Activated naive CD4-positive, alpha-beta T cell treated with anti-CD3 and anti-CD28 coated beads for 36 hours (primary cell): Measurements from ENCODE around the gene PBRM1. TPM values are rescaled to one million over a fixed set of nuclear protein-coding genes. Genes with fewer than 3 reads are reported as not detected.
A peak's percentile ranks its signal among the peaks of the same experiment; 100 is the strongest.

Source experiments
- CTCF ChIA-PET: fragments of 350-600 bp; sonication (Branson Sonifier 250); formaldehyde crosslinking; loops from one replicate; lab custom pipeline; 2021; ENCODE audit warnings: antibody characterized with exemption; lab: Charles Lee
- DNase-seq: peaks from one replicate; pipeline ENCODE4 v3.0.0-alpha.2; 2020
- H3K27ac Mint-ChIP-seq: one replicate; pipeline ENCODE4 v1.8.0; 2021; ENCODE audit warnings: mild to moderate bottlenecking, mixed read lengths
- H3K27me3 Mint-ChIP-seq: one replicate; pipeline ENCODE4 v1.8.0; 2021; ENCODE audit warnings: low read depth, mixed read lengths
- H3K36me3 Mint-ChIP-seq: one replicate; pipeline ENCODE4 v1.8.0; 2021; ENCODE audit warnings: low read depth, mixed read lengths
- H3K4me1 Mint-ChIP-seq: one replicate; pipeline ENCODE4 v1.8.0; 2021; ENCODE audit warnings: low read depth, mixed read lengths
- H3K4me3 Mint-ChIP-seq: one replicate; pipeline ENCODE4 v1.8.0; 2021; ENCODE audit warnings: mild to moderate bottlenecking, moderate library complexity, mixed read lengths
- H3K9me3 Mint-ChIP-seq: one replicate; pipeline ENCODE4 v1.8.0; 2021; ENCODE audit warnings: mixed read lengths
- intact Hi-C: fragments of 100-400 bp; cut with micrococcal nuclease; formaldehyde crosslinking; loops from one replicate; pipeline ENCODE4 v1.15.1; 2023
- total RNA-seq, 2 experiments: library from RNA; stranded (reverse); gene quantifications; one replicate each; pipeline ENCODE4 v1.2.3, GENCODE V29; 2021

Gene PBRM1
- total RNA-seq, 2 experiments from 2014 or later = 49.9 to 57.7 TPM

DNA sequence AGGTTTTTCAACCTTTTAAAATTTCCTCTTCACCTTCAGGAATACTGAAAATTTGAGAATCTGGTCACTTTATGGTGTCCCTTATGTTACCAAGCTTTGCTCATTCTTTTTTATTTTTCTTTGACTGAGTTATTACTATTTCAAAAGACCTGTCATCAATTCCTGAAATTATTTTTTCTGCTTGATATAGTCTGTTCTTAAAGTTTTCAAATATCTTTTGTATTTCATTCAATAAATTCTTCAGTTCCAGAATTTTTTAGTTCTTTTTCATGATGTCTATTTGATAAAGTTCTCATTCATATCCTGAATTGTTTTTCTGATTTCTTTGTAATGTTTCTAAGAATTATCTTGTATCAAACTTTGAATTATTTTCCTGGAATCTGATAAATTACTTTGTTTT is 85.5 kb downstream of the PBRM1 start:
- peaks cover 68% of the 10 kb centered on the region for H3K36me3 Mint-ChIP-seq
- intact Hi-C loops = no loop called here
- CTCF ChIA-PET = no interaction called here
- H3K27ac Mint-ChIP-seq = no peak overlapping the region
- H3K4me1 Mint-ChIP-seq = no peaks in the 10 kb centered on the region
- no peak for DNase-seq
- H3K27me3 Mint-ChIP-seq = no peaks in the 10 kb centered on the region
- H3K4me3 Mint-ChIP-seq = no peak overlapping the region
- H3K9me3 Mint-ChIP-seq = peaks cover 8% of the 10 kb centered on the region

DNA sequence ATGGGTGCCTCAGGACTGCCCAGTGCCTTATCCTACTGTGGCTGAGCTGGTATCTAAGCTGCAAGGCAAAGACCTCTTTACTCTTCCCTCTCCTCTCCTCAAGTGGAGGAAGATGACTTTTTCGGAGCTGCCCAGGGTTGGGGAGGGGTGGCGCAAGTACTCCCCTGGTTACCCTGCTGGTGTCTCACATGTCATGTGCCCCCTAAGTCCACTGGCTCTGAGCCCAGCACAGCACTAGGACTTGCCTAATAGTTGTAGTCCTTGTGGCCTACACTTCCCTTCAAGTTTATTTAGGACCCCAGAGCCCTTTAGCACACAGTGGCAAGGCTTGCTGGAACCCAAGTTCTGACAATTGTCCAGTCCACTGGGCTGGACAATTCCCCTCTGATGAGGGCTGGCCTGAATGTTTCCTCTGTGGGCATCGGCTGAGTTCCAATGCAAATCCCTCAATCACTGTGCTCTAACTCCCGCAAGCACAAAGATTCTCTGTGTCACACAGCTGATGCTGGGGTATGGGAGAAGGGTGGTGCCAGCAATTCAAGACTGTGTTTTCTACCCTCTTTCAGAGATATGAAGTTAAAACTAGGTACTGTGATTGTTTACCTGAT is 89.0 kb downstream of the PBRM1 start:
- Mint-ChIP-seq H3K9me3 (peaks cover 5% of the 10 kb centered on the region), H3K36me3 (peaks cover 47% of the 10 kb centered on the region), H3K4me3 (no peak overlapping the region), H3K4me1 (no peaks in the 10 kb centered on the region), H3K27ac (no peak overlapping the region), H3K27me3 (no peaks in the 10 kb centered on the region)
- intact Hi-C loops = no loop called here
- DNase-seq = no peak
- CTCF ChIA-PET = interaction anchor here (0.7 kb wide), 1 partner anchor 34 kb away, joined by 3 read pairs; no protein-coding TSS in a partner anchor

DNA sequence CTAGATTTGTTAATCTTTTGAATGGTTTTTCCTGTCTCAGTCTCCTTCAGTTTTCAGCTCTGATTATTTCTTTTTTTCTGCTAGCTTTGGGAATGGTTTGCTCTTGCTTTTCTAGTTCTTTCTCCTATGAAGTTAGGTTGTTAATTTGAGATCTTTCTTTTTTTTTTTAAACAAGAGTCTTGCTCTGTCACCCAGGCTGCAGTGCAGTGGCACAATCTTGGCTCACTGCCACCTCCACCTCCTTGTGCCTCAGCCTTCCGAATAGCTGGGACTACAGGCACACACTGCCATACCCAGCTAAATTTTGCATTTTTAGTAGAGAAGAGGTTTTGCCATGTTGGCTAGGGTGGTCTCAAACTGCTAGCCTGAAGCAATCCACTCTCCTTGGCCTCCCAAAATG is 92.6 kb downstream of the PBRM1 start:
- no peak overlapping the region for H3K27ac Mint-ChIP-seq
- intact Hi-C loops = no loop called here
- no peaks in the 10 kb centered on the region for H3K27me3 Mint-ChIP-seq
- H3K36me3 Mint-ChIP-seq = peaks cover 30% of the 10 kb centered on the region
- no peak for DNase-seq
- no peaks in the 10 kb centered on the region for H3K9me3 Mint-ChIP-seq
- H3K4me3 Mint-ChIP-seq = no peak overlapping the region
- CTCF ChIA-PET = interaction anchor here (0.7 kb wide), 1 partner anchor 59 kb away, joined by 3 read pairs; no protein-coding TSS in a partner anchor
- no peaks in the 10 kb centered on the region for H3K4me1 Mint-ChIP-seq

DNA sequence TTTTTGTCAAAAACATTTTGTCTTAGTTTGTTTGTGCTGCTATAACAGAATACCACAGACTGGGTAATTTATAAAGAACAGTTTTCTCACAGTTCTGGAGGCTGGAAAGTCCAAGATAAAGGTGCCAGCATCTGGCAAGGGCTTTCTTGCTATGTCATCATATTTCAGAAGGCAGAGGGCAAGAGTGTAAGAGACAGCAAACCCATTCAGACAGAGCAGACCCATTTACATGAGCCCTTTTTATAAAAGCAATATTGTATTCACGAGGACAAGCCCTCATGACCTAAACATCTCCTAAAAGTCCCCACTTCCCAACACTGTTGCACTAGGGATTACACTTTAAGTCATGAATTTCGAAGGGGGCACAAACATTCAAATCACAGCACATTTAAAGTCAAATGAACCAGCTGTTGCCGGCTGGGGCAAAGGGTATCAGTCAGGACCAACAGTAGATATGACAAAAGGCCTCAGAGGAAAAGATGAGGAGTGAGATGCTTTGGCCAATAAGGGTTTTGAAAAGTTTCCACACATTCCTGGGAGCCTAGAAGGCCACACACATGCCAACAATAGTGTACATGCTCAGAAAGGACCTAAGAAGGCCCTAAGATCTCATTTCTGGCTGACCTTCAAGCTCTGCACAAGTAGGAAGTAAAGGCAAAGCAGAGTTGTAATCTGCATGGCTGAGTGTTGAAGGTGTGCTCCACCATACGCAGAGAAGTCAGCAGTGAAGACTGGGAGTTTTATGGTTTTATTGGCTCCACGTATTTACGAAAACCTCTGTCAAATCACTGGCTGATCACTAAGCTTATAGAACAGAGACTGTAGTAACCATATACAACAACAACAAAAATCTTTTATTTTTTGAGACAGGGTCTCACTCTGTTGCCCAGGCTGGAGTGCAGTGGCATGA is 111.4 kb downstream of the PBRM1 start:
- H3K36me3 Mint-ChIP-seq = peaks cover 41% of the 10 kb centered on the region
- H3K4me1 Mint-ChIP-seq = no peaks in the 10 kb centered on the region
- H3K4me3 Mint-ChIP-seq = no peak overlapping the region
- CTCF ChIA-PET = no interaction called here
- DNase-seq = no peak
- H3K9me3 Mint-ChIP-seq = no peaks in the 10 kb centered on the region
- H3K27ac Mint-ChIP-seq = peak overlapping the region; percentile 24
- intact Hi-C loops = no loop called here
- H3K27me3 Mint-ChIP-seq = no peaks in the 10 kb centered on the region

DNA sequence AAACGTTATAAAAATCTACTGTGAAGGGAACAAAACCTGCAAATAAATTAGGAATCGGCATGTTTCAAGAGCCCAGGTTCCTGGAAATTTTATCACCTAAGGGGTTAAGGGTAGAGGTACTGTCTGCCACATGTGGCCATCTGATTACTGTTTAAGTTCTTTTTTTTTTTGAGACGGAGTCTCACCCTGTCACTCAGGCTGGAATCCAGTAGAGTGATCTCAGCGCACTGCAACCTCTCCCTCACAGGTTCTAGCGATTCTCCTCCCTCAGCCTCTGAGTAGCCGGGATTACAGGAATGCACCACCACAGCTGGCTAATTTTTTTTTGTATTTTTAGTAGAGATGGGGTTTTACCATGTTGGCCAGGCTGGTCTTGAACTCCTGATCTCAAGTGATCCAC is 113.5 kb downstream of the PBRM1 start:
- H3K4me1 Mint-ChIP-seq = no peaks in the 10 kb centered on the region
- no peak overlapping the region for H3K4me3 Mint-ChIP-seq
- CTCF ChIA-PET = interaction anchor here (0.8 kb wide), 1 partner anchor 133 kb away, joined by 3 read pairs; no protein-coding TSS in a partner anchor
- H3K9me3 Mint-ChIP-seq = no peaks in the 10 kb centered on the region
- no peaks in the 10 kb centered on the region for H3K27me3 Mint-ChIP-seq
- DNase-seq = no peak
- peaks cover 23% of the 10 kb centered on the region for H3K36me3 Mint-ChIP-seq
- no peak overlapping the region for H3K27ac Mint-ChIP-seq
- intact Hi-C loops = no loop called here

DNA sequence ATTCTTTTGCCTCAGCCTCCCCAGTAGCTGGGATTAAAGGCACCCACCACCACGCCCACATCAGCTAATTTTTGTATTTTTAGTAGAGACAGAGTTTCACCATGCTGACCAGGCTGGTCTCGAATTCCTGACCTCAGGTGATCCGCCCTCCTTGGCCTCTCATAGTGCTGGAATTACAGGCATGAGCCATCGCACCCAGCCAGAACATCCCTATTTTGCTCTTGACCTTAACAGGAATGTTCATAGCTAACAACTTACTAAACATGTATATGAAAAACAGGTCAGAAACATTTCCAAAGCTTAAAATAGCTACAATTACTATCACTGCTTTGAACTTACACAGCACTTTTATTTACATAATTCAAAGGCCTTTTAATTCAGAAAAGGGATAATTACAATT is 115.6 kb downstream of the PBRM1 start:
- Mint-ChIP-seq H3K9me3 (no peaks in the 10 kb centered on the region), H3K27me3 (no peaks in the 10 kb centered on the region), H3K36me3 (peaks cover 19% of the 10 kb centered on the region), H3K27ac (no peak overlapping the region), H3K4me1 (no peaks in the 10 kb centered on the region), H3K4me3 (no peak overlapping the region)
- no peak for DNase-seq
- CTCF ChIA-PET = no interaction called here
- intact Hi-C loops = no loop called here

DNA sequence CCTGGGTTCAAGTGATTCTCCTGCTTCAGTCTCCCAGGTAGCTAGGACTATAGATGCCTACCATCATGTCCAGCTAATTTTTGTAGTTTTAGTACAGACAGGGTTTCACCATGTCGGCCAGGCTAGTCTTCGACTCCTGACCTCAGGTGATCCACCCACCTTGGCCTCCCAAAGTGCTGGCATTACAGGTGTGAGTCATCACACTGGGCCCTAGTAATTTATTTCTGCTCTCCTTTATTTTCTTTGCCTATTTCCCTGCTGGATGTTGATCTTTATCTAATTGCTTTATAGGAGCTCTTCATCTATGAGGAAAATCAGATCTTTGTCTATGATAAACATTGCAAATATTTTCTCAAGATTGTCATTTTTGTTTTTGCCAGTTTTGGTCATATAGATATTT is 117.6 kb downstream of the PBRM1 start:
- Mint-ChIP-seq H3K9me3 (no peaks in the 10 kb centered on the region), H3K27me3 (no peaks in the 10 kb centered on the region), H3K27ac (no peak overlapping the region), H3K4me1 (no peaks in the 10 kb centered on the region), H3K4me3 (no peak overlapping the region), H3K36me3 (peaks cover 17% of the 10 kb centered on the region)
- no peak for DNase-seq
- CTCF ChIA-PET = no interaction called here
- intact Hi-C loops = no loop called here

DNA sequence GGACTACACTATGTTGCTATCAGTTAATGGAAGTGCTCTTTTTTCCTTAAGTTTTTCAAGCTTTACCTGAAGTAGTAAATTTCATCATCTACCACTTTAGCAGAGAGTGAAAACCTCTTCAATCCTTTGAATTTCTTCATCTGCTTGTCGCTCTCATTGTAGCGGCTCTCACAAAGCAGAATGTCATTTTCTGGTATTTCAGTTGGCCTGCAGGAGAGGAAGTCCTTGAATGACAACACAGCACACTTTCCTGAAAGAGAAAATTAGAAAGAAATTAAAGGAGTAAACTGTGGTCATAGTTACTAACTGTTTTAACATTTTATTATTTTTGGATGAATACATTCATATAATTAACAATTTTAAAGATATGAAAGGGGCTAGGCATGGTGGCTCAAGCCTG is 121.7 kb downstream of the PBRM1 start:
- Mint-ChIP-seq H3K27me3 (no peaks in the 10 kb centered on the region), H3K27ac (no peak overlapping the region), H3K4me1 (no peaks in the 10 kb centered on the region), H3K9me3 (no peaks in the 10 kb centered on the region), H3K4me3 (no peak overlapping the region), H3K36me3 (peaks cover 32% of the 10 kb centered on the region)
- intact Hi-C loops = no loop called here
- CTCF ChIA-PET = no interaction called here
- no peak for DNase-seq

DNA sequence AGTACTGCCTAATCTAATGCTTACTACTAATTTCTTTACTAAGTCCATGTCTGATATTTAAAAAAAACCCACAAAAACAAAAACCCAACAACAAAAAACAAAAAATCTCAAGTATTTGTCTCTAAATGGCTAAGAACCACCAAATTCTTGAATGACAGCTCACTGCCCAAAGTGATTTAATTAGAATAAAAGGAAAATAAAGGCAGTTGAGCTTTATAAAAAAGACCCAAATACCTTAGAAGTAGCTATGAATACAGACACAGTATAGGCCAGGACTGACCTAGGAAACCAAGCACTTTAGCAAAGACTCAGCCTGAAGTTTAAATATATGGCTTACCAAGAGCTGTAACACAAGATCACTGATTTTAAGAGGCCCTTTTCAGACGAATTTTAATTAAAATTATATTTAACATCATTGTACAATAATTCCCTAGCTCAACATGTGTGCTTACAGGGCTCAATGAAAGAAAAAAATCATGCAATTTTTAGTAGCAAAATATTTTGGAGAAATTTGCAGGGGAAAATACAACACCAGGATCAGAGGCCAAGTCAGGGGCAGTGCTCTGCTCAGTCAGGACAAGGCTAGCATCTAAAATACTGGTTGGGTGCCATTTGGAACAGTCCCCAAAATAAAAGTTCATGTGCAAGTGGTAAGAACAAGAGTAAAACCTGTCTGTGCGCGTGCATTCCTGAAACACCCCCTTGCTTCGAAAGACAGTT is 124.5 kb downstream of the PBRM1 start:
- Mint-ChIP-seq H3K36me3 (peaks cover 36% of the 10 kb centered on the region), H3K4me3 (no peak overlapping the region), H3K27ac (no peak overlapping the region), H3K9me3 (no peaks in the 10 kb centered on the region), H3K4me1 (no peaks in the 10 kb centered on the region), H3K27me3 (no peaks in the 10 kb centered on the region)
- no peak for DNase-seq
- CTCF ChIA-PET = interaction anchor here (0.6 kb wide), 1 partner anchor 27 kb away, joined by 3 read pairs; no protein-coding TSS in a partner anchor
- intact Hi-C loops = no loop called here

DNA sequence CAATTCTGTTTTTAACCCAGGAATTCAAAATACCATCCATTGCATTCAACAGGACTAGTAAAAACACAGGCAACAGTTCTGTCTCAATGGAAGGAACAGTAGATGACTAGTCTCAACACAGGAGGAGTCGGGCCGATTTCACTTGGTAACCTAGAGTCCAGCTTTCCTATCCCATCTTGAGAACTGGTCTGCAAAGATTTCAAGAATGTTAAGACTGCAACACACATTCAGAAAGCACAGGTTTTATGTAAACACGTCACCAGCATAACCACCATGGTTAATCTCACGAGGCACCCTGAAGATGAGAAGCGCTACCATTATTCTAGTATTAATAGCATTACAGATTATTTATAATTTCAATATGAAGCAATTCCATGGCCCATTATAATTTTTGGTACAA is 127.3 kb downstream of the PBRM1 start:
- H3K4me3 Mint-ChIP-seq = no peak overlapping the region
- intact Hi-C loops = no loop called here
- H3K4me1 Mint-ChIP-seq = no peaks in the 10 kb centered on the region
- CTCF ChIA-PET = interaction anchor here (1.7 kb wide), 1 partner anchor 13 kb away, joined by 3 read pairs; no protein-coding TSS in a partner anchor
- peaks cover 40% of the 10 kb centered on the region for H3K36me3 Mint-ChIP-seq
- no peaks in the 10 kb centered on the region for H3K27me3 Mint-ChIP-seq
- no peak for DNase-seq
- no peak overlapping the region for H3K27ac Mint-ChIP-seq
- H3K9me3 Mint-ChIP-seq = no peaks in the 10 kb centered on the region

DNA sequence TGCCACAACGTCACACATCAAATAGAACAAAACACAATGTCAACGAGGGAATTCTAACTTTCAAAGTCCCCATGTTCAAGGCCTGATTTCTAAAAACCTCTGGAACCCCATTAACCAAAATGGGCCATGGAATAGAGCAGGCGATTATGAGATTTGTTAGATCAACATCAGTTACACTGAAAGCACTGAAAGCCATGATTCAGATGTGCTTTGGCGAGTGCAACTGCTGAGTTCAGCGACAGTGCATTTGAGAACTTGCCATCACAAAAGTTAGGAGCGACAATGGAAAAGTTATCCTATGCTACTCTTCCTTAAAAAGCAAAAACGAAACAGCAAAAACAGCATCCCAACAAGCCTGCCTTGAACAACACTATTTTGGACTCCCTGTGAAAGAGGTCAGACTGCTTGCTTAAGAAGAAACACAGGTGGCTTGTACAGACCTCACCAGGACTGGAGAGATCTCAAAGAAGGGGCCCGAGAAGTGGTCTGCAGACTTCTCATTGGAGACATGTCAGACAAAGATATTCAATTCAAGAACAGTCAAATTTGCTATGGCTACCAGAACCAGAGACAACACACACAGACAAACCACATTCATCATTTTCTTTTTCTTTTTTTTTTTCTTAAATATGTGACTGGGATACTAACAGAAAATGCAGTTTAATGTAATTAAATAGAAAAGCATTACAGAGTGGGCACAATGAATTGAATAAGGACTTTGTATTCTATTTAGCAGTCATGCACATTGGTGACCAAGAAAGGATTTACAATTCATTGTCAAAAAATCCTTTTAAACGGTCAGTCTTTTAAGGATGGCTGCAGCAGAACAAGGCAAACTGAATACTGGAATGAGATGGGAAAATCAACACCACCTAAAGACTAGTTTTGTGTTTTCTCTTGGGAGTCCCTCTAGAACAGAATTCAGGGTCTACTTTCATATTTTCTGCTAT is 128.4 kb downstream of the PBRM1 start:
- Mint-ChIP-seq H3K27ac (no peak overlapping the region), H3K36me3 (peaks cover 33% of the 10 kb centered on the region), H3K4me3 (no peak overlapping the region), H3K27me3 (no peaks in the 10 kb centered on the region), H3K4me1 (no peaks in the 10 kb centered on the region), H3K9me3 (no peaks in the 10 kb centered on the region)
- intact Hi-C loops = no loop called here
- CTCF ChIA-PET = no interaction called here
- no peak for DNase-seq
